HG03521 (cell line): ENCODE data around the gene KCNQ1.
A peak's percentile ranks its signal among the peaks of the same experiment; 100 is the strongest.

Experiments used
- ATAC-seq: cut with Tn5 transposase; IDR thresholded peaks from one replicate; pipeline ENCODE4 v1.9.1; 2021; ENCODE audit warnings: mild to moderate bottlenecking, moderate library complexity; ENCODE audit not compliant: unreplicated experiment

The KCNQ1 gene, protein sequence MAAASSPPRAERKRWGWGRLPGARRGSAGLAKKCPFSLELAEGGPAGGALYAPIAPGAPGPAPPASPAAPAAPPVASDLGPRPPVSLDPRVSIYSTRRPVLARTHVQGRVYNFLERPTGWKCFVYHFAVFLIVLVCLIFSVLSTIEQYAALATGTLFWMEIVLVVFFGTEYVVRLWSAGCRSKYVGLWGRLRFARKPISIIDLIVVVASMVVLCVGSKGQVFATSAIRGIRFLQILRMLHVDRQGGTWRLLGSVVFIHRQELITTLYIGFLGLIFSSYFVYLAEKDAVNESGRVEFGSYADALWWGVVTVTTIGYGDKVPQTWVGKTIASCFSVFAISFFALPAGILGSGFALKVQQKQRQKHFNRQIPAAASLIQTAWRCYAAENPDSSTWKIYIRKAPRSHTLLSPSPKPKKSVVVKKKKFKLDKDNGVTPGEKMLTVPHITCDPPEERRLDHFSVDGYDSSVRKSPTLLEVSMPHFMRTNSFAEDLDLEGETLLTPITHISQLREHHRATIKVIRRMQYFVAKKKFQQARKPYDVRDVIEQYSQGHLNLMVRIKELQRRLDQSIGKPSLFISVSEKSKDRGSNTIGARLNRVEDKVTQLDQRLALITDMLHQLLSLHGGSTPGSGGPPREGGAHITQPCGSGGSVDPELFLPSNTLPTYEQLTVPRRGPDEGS

DNA sequence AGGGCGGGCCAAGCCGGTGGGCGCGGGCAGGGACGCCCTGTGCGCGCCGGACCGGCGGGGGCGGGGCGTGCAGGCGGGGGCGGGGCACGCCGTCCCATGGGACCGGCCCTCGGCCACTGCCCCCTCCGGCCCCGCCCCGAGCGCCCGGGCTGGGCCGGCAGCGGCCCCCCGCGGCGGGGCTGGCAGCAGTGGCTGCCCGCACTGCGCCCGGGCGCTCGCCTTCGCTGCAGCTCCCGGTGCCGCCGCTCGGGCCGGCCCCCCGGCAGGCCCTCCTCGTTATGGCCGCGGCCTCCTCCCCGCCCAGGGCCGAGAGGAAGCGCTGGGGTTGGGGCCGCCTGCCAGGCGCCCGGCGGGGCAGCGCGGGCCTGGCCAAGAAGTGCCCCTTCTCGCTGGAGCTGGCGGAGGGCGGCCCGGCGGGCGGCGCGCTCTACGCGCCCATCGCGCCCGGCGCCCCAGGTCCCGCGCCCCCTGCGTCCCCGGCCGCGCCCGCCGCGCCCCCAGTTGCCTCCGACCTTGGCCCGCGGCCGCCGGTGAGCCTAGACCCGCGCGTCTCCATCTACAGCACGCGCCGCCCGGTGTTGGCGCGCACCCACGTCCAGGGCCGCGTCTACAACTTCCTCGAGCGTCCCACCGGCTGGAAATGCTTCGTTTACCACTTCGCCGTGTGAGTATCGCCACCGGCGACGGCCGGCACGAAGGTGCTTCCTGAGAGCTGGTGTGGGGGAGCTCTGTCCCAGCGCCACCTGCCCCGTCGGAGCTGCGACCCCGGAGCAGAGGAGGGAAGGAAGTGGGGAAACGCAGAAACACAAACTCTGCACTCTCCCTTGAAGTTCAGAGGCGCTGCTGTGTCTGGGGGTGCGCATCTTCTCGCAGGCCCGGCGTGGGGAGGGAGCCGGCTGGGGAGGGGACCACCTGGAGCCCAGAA lies at the start of gene KCNQ1:
TSS of gene KCNQ1 (plus strand) at position 188 of the 925 bp plus-strand sequence. CDS start at position 279, 91 bp downstream.
- ATAC-seq, result no peak

- ATAC-seq, result no peak
Observed at GRCh38 chr11:2395211-2395730, 49.5 kb upstream of the KCNQ1 start.

DNA sequence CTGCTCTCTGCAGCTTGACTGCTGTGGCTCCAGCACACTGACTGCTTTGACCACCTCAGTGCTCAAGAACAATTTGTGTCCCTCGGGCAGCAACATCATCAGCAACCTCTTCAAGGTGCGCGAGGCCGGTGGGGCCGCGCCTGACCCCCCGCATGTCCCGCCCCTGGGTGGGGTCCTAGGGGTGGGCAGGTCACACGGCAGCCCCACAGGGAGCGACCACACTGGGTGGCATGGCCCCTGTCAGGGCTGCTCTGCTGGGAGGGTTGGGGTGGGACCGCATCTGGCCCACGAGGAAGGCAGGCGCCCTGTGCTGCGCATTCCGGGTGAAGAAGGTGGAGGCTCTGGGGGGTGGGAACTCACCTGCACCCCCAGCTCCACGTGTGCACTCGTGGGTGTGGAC lies 49.0 kb upstream of the KCNQ1 start:
- no peak for ATAC-seq

DNA sequence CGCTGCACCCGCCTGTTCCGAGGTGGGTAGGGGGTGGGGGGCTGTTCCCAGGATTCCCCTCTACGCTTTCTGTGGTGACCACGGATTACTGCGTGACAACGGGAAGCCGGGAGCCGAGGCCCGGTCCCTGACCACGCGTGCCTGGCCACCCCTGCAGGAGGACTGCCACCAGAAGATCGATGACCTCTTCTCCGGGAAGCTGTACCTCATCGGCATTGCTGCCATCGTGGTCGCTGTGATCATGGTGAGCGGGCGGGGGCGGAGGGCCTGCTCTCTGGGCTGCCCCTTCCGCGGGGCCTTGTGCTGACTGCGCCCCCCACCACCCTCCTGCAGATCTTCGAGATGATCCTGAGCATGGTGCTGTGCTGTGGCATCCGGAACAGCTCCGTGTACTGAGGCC lies 48.3 kb upstream of the KCNQ1 start:
- ATAC-seq, result no peak

DNA sequence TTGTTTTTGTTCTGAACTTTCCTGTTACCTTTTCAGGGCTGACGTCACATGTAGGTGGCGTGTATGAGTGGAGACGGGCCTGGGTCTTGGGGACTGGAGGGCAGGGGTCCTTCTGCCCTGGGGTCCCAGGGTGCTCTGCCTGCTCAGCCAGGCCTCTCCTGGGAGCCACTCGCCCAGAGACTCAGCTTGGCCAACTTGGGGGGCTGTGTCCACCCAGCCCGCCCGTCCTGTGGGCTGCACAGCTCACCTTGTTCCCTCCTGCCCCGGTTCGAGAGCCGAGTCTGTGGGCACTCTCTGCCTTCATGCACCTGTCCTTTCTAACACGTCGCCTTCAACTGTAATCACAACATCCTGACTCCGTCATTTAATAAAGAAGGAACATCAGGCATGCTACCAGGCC lies 47.8 kb upstream of the KCNQ1 start:
- ATAC-seq, result no peak

GRCh38 chr11:2398664-2399355 lies 46.0 kb upstream of the KCNQ1 start:
- no peak for ATAC-seq

- no peak for ATAC-seq
Observed at GRCh38 chr11:2399488-2400068, 45.2 kb upstream of the KCNQ1 start.

- ATAC-seq, result peak; percentile 85
Observed at GRCh38 chr11:2400069-2400761, 44.6 kb upstream of the KCNQ1 start, which contains the start of gene TSSC4. TSSC4 (plus strand) TSS chr11:2400750; CDS start chr11:2402634, 1,884 bp downstream.

DNA sequence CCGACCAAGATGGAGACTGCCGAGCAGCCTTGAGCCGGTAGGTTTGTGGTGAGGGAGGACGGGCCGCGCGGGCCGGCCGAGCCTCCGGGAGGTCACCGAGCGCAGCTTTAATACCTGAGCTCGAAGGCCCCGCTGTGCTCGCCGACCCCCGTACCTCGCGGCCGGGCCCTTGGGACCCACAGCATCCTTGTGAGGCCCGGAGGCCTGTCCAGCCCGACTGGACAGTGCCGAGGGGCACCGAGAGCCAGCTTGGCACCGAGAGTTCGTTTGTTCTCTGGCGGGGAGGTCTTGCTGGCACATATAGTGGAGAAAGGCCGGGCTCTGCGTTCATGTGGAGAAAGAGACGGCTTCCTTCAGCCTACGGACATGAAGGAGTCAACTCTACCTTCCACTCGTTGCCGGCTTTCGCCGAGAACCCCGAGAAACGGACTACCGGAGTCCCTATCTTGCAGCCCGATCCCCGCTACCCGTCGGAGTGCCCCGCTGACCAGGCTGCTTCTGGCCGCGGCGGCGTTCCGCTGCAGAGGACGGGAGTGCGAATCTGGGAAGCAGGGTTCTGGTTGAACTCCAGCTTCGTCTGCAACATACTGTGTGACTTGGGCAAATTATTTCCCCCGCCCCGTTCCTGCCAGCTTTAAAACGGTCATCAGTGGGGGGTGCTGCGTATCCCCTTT lies 43.9 kb upstream of the KCNQ1 start:
- ATAC-seq, result no peak

DNA sequence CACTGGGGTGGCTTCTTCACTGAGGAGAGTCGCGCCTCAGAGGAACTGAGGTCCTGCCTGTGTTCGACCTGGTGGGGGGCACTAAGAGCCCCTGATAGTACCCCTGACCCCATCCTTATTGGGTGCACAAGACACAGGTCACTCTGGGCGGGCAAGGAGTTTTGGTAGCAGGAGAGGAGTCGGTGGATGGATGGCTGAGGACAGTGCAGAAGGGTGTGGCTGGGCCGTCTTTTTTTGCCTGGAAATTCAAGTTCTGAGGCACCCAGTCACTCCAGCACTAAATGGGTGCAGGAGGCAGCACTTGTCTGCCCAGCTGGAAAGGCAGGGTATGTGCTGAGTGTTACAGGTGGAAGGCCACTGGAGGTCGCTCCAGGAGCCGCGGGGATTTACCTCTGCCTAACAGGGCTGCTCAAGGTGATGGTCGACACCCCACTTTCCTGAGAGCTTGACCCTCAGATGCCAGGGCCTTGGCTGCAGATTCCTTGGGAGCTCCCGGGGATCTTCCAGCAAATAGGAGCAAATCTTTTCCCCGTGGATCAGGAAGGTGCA lies 43.3 kb upstream of the KCNQ1 start:
- ATAC-seq, result no peak

- no peak for ATAC-seq
Observed at GRCh38 chr11:2402106-2402505, 42.7 kb upstream of the KCNQ1 start.

DNA sequence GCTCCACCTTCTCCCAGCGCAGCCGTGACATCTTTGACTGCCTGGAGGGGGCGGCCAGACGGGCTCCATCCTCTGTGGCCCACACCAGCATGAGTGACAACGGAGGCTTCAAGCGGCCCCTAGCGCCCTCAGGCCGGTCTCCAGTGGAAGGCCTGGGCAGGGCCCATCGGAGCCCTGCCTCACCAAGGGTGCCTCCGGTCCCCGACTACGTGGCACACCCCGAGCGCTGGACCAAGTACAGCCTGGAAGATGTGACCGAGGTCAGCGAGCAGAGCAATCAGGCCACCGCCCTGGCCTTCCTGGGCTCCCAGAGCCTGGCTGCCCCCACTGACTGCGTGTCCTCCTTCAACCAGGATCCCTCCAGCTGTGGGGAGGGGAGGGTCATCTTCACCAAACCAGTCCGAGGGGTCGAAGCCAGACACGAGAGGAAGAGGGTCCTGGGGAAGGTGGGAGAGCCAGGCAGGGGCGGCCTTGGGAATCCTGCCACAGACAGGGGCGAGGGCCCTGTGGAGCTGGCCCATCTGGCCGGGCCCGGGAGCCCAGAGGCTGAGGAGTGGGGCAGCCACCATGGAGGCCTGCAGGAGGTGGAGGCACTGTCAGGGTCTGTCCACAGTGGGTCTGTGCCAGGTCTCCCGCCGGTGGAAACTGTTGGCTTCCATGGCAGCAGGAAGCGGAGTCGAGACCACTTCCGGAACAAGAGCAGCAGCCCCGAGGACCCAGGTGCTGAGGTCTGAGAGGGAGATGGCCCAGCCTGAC lies 41.7 kb upstream of the KCNQ1 start:
- no peak for ATAC-seq

DNA sequence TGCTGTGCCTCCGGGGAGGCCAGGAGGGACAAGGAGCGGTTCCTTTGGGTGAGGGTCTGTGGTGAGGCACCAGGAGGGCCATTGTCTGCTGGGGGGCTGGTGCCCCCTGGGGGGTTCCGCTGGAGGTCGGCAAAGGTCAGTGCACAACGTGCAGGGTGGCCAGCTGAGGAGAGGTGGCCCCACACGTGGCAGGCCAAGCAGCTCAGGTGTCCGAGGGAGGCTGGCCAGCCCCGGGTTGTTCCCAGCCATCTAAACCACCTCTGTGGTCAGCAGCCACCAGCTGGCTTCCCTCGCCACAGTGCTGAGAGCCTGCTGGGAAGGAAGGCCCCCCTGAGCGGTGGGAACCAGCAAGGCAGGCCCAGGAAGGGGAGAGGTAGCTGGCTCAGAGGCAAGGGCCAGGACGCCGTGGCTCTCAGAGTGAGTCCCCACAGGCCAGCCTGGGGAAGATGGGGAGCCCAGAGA lies 40.0 kb upstream of the KCNQ1 start:
- ATAC-seq, result no peak

- no peak for ATAC-seq
Observed at GRCh38 chr11:2406451-2406850, 38.4 kb upstream of the KCNQ1 start.

- no peak for ATAC-seq
Observed at GRCh38 chr11:2406878-2407410, 37.9 kb upstream of the KCNQ1 start.

- ATAC-seq, result no peak
Observed at GRCh38 chr11:2408671-2409070, 36.1 kb upstream of the KCNQ1 start.

GRCh38 chr11:2409126-2409525 lies 35.7 kb upstream of the KCNQ1 start:
- ATAC-seq, result no peak
